Osteocyte (in vitro differentiated cells): ENCODE measurements around the gene SETD1A. TPM values are rescaled to one million over a fixed set of nuclear protein-coding genes. Genes with fewer than 3 reads are reported as not detected.

Experiments used
- DNase-seq: peaks from one replicate; pipeline ENCODE4 v3.0.0; 2021; ENCODE audit warnings: mixed read lengths; ENCODE audit not compliant: unreplicated experiment; ENCODE audit errors: extremely low spot score
- H3K27ac Mint-ChIP-seq: one replicate; pipeline ENCODE4 v1.8.0; 2021; ENCODE audit warnings: mild to moderate bottlenecking, mixed read lengths; ENCODE audit not compliant: unreplicated experiment
- H3K27me3 Mint-ChIP-seq: one replicate; pipeline ENCODE4 v1.8.0; 2021; ENCODE audit warnings: mixed read lengths; ENCODE audit not compliant: unreplicated experiment
- H3K36me3 Mint-ChIP-seq: one replicate; pipeline ENCODE4 v1.8.0; 2021; ENCODE audit warnings: mixed read lengths; ENCODE audit not compliant: unreplicated experiment
- H3K4me1 Mint-ChIP-seq: one replicate; pipeline ENCODE4 v1.8.0; 2021; ENCODE audit warnings: mixed read lengths; ENCODE audit not compliant: unreplicated experiment
- H3K4me3 Mint-ChIP-seq: one replicate; pipeline ENCODE4 v1.8.0; 2021; ENCODE audit warnings: mild to moderate bottlenecking, moderate library complexity, mixed read lengths; ENCODE audit not compliant: unreplicated experiment
- H3K9me3 Mint-ChIP-seq: one replicate; pipeline ENCODE4 v1.8.0; 2021; ENCODE audit warnings: mixed read lengths; ENCODE audit not compliant: unreplicated experiment
- total RNA-seq: library from RNA; stranded (reverse); gene quantifications from 2 replicates; pipeline ENCODE4 v1.2.1, GENCODE V29; 2021
- TF ChIP-seq, protein P1 (sequence below): fragments of 200-600 bp; sonication (generic); IDR thresholded peaks from 2 replicates; pipeline ENCODE4 v1.5.0; 2021; ENCODE audit warnings: antibody characterized with exemption, mild to moderate bottlenecking, moderate library complexity

Gene SETD1A
- total RNA-seq, 1 donor from 2014 or later = 20.1 TPM

DNA sequence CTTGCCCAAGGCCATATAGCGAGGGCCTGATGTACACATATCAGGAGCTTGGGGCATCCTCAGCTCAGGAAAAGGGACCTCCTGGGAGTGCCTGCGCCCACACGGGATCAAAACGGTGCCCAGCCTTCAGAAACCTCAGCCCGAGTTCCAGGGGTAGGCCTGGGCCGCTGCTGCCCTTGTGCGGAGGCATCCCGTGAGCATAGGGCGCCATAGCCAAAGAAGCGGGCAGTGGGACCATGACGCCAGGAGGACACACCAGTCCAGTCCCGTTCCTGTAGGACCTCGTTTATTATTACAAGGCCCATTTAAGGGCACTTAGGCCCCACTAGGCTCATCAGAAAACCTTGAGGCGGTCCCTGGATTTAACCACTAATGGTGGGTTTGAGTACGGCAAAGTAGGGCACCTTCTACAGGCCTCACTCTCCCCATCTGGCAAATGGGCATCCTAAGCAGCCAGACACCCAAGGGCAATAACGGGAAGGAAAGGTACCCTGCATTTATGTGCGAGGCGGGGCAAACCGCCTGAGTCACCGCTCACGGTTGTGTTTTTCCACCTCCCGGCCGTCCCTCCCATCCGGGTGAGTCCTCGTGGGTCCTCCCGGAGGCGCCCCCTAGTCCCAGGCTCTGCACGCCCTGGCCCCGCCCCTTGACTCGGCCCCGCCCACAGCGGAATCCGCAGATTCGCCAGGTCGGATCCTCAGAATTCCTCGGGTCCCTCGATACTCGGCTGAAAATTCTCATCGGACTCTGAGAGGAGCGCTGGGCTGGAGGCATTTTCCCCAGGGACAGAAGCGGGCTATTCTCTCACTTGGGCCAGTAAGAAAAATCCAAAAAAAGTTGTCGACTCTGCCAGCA is 726 bp upstream of the SETD1A start:
- TF ChIP-seq, protein P1, sequence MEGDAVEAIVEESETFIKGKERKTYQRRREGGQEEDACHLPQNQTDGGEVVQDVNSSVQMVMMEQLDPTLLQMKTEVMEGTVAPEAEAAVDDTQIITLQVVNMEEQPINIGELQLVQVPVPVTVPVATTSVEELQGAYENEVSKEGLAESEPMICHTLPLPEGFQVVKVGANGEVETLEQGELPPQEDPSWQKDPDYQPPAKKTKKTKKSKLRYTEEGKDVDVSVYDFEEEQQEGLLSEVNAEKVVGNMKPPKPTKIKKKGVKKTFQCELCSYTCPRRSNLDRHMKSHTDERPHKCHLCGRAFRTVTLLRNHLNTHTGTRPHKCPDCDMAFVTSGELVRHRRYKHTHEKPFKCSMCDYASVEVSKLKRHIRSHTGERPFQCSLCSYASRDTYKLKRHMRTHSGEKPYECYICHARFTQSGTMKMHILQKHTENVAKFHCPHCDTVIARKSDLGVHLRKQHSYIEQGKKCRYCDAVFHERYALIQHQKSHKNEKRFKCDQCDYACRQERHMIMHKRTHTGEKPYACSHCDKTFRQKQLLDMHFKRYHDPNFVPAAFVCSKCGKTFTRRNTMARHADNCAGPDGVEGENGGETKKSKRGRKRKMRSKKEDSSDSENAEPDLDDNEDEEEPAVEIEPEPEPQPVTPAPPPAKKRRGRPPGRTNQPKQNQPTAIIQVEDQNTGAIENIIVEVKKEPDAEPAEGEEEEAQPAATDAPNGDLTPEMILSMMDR = peak; percentile 48
- Mint-ChIP-seq H3K27me3 (no peaks in the 10 kb centered on the region), H3K36me3 (peaks cover 20% of the 10 kb centered on the region), H3K9me3 (no peaks in the 10 kb centered on the region), H3K4me3 (peak overlapping the region; percentile 90), H3K4me1 (peaks cover 28% of the 10 kb centered on the region), H3K27ac (peak overlapping the region; percentile 99)
- DNase-seq = peak; percentile 93

DNA sequence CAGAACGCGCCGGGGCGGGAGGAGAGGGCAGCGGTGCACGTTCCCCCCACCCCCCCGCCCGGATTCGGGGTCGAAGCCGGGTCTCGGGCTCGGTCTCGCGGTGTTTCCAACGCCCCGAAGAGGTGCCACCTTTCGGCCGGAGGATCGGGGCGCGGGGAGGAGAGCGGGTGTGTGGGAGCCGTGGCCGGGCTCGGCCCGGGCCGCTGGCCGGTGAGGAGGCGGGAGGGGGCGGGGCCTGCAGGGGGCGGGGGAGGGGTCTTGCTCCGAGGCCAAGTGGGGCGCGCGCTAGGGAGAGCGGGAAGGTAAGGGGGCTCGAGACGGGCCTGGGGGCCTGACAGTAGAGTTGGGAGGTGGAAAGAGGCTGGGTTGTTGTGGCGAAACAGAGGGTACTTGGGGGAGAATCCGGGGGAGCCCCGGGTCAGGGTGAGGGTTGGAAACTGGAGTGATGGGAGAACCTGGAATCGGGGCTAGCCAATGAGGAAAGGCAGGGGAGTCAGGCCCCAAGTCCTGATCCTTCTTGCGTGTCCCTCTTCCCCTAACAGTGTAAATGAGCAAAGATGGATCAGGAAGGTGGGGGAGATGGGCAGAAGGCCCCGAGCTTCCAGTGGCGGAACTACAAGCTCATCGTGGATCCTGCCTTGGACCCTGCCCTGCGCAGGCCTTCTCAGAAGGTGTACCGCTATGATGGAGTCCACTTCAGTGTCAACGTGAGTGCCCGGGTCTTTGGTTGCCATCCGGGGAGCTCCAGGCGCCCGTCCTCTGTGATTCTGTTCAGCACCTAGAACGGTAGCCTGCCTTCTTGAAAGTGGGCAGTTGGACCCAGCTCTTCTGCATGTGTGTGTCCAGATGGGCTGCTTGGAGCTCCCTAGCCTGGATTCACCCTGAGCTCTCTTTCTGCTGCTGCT is 873 bp downstream of the SETD1A start:
- H3K27me3 Mint-ChIP-seq = no peaks in the 10 kb centered on the region
- H3K4me3 Mint-ChIP-seq = peak overlapping the region; percentile 87
- H3K36me3 Mint-ChIP-seq = peaks cover 30% of the 10 kb centered on the region
- no peaks in the 10 kb centered on the region for H3K9me3 Mint-ChIP-seq
- H3K4me1 Mint-ChIP-seq = peaks cover 22% of the 10 kb centered on the region
- DNase-seq = no peak
- TF ChIP-seq, protein P1 = no peak
- H3K27ac Mint-ChIP-seq = peak overlapping the region; percentile 78

DNA sequence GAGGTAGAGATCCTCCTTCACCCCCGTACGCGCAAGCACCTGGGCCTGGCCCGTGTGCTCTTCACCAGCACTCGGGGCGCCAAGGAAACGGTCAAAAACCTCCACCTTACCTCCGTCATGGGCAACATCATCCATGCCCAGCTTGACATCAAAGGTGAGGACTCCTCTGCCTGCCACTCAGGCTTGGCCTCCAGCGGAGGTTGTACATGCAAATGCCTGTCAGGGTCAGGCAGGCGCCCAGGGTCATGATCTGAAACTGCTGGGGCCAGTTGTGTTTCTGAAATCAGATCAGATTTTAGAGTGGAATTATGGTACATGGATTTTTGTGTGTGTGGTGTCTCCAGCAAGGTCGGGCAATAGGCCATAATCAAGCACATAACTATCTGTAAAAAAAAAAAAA is 3.8 kb downstream of the SETD1A start:
- H3K36me3 Mint-ChIP-seq = peaks cover 46% of the 10 kb centered on the region
- H3K27me3 Mint-ChIP-seq = no peaks in the 10 kb centered on the region
- no peak overlapping the region for H3K4me3 Mint-ChIP-seq
- peaks cover 15% of the 10 kb centered on the region for H3K4me1 Mint-ChIP-seq
- no peak overlapping the region for H3K27ac Mint-ChIP-seq
- no peak for DNase-seq
- TF ChIP-seq, protein P1 = no peak
- no peaks in the 10 kb centered on the region for H3K9me3 Mint-ChIP-seq

DNA sequence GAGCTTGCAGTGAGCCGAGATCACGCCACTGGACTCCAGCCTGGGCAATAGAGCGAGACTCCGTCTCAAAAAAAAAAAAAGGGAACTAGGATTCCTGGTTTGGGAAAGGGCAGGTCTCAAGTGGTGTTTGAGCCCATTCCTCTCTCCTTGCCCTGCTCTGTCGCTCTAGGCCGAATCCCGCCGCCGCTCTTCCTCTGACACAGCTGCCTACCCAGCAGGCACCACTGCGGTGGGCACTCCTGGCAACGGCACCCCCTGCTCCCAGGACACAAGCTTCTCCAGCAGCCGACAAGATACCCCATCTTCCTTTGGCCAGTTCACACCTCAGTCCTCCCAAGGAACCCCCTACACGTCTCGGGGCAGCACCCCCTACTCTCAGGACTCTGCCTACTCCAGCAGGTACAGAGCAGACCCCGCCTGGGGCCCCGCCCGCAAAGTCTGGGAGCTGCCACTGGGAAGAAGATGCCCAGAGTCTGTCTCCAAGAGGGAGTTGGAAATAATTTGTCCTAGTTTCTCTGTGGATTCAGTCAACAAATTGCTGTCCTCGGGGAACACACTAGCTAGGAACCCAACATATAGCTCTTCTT is 6.5 kb downstream of the SETD1A start:
- peaks cover 58% of the 10 kb centered on the region for H3K36me3 Mint-ChIP-seq
- TF ChIP-seq, protein P1 = no peak

More for the DNA sequence above, 6.5 kb downstream of the SETD1A start:
- DNase-seq = no peak
- no peaks in the 10 kb centered on the region for H3K27me3 Mint-ChIP-seq
- no peak overlapping the region for H3K4me3 Mint-ChIP-seq
- H3K27ac Mint-ChIP-seq = no peak overlapping the region
- H3K4me1 Mint-ChIP-seq = peaks cover 8% of the 10 kb centered on the region
- no peaks in the 10 kb centered on the region for H3K9me3 Mint-ChIP-seq
